H1 (cell line): ENCODE results near the gene DPPA4. TPM values are rescaled to one million over a fixed set of nuclear protein-coding genes. Genes with fewer than 3 reads are reported as not detected.

Source experiments
- POLR2AphosphoS5 ChIP-seq: IDR thresholded peaks from 2 replicates; pipeline ENCODE4 v1.6.1; 2011; ENCODE audit warnings: low read depth, low read length
- polyA plus RNA-seq, 7 experiments: library from polyadenylated mRNA; depleted of rRNA in 3 of 7; stranded (reverse) in 5 of 7; unstranded in 2 of 7; fragments of >200 nt in 5 of 7; fragments of 200-250 nt in 2 of 7; gene quantifications; 1 replicate in 5 of 7; 2 replicates in 1 of 7; 4 replicates in 1 of 7; pipeline versions ENCODE4 v1.2.1 to v1.2.3, GENCODE V29; 2011 to 2013; ENCODE audit warnings: missing spikeins in 2 of 7, mixed read lengths in 2 of 7
- total RNA-seq: library from RNA; stranded (reverse); fragmentation: NEBNext Ultra II Directional; extraction: Animal tissue kit (Norgen Biotek cat#: 25700); gene quantifications from 2 replicates; pipeline ENCODE4 v1.2.1, GENCODE V29; 2021

The DPPA4 gene
- total and polyA plus RNA-seq, 2 of the 8 experiments (the other 6 are each of a cell fraction or from before 2014, with no cell fraction given), result 424 to 772 TPM

- TF ChIP-seq POLR2AphosphoS5, result peak; percentile 91
Observed at GRCh38 chr3:109325657-109326056, 11.7 kb downstream of the DPPA4 start (continued).
